ENCODE measurements around the gene PSMF1. TPM values are rescaled to one million over a fixed set of nuclear protein-coding genes. Genes with fewer than 3 reads are reported as not detected.

PSMF1 gene
- total and polyA plus RNA-seq, 2 of the 13 experiments (the other 11 are each of a cell fraction or from before 2014, with no cell fraction given), result 82.5 to 86.0 TPM

DNA sequence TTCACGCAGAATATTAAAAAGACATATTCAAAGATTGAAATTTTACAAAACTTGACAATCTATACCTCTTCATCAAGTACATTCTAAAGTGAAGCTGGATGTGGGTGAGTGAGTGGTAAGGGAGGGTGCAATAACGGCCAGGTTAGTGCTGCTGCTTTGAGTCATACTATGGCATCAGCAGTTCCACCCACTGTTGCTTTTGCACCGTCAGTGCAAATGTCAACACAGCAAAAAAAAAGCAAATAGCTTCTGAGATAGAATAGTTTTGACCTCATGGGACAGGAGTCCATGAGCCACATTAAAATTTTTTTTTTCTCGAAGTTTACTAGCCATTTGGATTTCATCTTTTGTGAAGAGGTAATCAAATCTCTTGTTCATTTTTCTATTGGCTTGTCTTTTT, 31.8 kb downstream of the PSMF1 start (continued):
- TF ChIP-seq NR2F6 (IDR thresholded peaks at IDR 0.05) (peak; percentile 24; the same call in 1 of the 2 replicates), NR2F6 (CRISPR knock-in tag; IDR thresholded peaks at IDR 0.05) (0 out of 2 replicates have a peak, but pooled peaks have one; percentile 15), MAFK (conservative IDR thresholded peaks at IDR 0.05 in 1 of 2, IDR thresholded peaks at IDR 0.05 in 1 of 2; ENCODE audit: low read length in 2 of 2) (peak; percentile 98 to 99), ZNF383 (CRISPR knock-in tag; IDR thresholded peaks at IDR 0.05; ENCODE audit: borderline replicate concordance) (no peak), ZNF33A (CRISPR knock-in tag; IDR thresholded peaks at IDR 0.05; ENCODE audit: borderline replicate concordance) (no peak), PHF21A (CRISPR knock-in tag; IDR thresholded peaks at IDR 0.05) (no peak), ZNF350 (CRISPR knock-in tag; IDR thresholded peaks at IDR 0.05; ENCODE audit: borderline replicate concordance, low read depth) (no peak), ISL2 (CRISPR knock-in tag; IDR thresholded peaks at IDR 0.05) (no peak), ZBTB10 (CRISPR knock-in tag; IDR thresholded peaks at IDR 0.05; ENCODE audit: borderline replicate concordance) (no peak), ZNF446 (CRISPR knock-in tag; IDR thresholded peaks at IDR 0.05) (no peak), ZNF670 (CRISPR knock-in tag; IDR thresholded peaks at IDR 0.05; ENCODE audit: borderline replicate concordance) (no peak), SAP130 (CRISPR knock-in tag; IDR thresholded peaks at IDR 0.05; ENCODE audit: low read depth) (peak; percentile 72), ZNF891 (CRISPR knock-in tag; IDR thresholded peaks at IDR 0.05) (no peak), DDIT3 (CRISPR knock-in tag; IDR thresholded peaks at IDR 0.05) (no peak), RARG (CRISPR knock-in tag; IDR thresholded peaks at IDR 0.05; ENCODE audit: low read depth) (no peak), PHF8 (CRISPR knock-in tag; IDR thresholded peaks at IDR 0.05) (no peak), KDM4B (CRISPR knock-in tag; IDR thresholded peaks at IDR 0.05) (no peak), ZSCAN29 (CRISPR knock-in tag; conservative IDR thresholded peaks at IDR 0.05) (no peak), YY1 (IDR thresholded peaks at IDR 0.05; ENCODE audit: insufficient read depth, insufficient replicate concordance, low read depth, low read length) (no peak), MATR3 (CRISPR knock-in tag; IDR thresholded peaks at IDR 0.05) (no peak), ZNF34 (CRISPR knock-in tag; IDR thresholded peaks at IDR 0.05; ENCODE audit: borderline replicate concordance) (no peak), HCFC1 (IDR thresholded peaks at IDR 0.05; ENCODE audit: low read depth, low read length) (no peak), ATM (IDR thresholded peaks at IDR 0.05; ENCODE audit: borderline replicate concordance) (no peak), AKAP8 (CRISPR knock-in tag; IDR thresholded peaks at IDR 0.05) (no peak), GABPA (IDR thresholded peaks at IDR 0.05; ENCODE audit: low read depth, low read length) (no peak), GABPA (CRISPR knock-in tag; IDR thresholded peaks at IDR 0.05; ENCODE audit: low read depth) (no peak), ZNF121 (CRISPR knock-in tag; IDR thresholded peaks at IDR 0.05) (peak; percentile 85)
- TF ChIP-seq, protein P1, sequence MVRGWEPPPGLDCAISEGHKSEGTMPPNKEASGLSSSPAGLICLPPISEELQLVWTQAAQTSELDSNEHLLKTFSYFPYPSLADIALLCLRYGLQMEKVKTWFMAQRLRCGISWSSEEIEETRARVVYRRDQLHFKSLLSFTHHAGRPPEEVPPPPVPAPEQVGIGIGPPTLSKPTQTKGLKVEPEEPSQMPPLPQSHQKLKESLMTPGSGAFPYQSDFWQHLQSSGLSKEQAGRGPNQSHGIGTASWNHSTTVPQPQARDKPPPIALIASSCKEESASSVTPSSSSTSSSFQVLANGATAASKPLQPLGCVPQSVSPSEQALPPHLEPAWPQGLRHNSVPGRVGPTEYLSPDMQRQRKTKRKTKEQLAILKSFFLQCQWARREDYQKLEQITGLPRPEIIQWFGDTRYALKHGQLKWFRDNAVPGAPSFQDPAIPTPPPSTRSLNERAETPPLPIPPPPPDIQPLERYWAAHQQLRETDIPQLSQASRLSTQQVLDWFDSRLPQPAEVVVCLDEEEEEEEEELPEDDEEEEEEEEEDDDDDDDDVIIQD (CRISPR knock-in tag; IDR thresholded peaks at IDR 0.05; ENCODE audit: low read depth), result peak; percentile 99
- TF ChIP-seq, protein P2, sequence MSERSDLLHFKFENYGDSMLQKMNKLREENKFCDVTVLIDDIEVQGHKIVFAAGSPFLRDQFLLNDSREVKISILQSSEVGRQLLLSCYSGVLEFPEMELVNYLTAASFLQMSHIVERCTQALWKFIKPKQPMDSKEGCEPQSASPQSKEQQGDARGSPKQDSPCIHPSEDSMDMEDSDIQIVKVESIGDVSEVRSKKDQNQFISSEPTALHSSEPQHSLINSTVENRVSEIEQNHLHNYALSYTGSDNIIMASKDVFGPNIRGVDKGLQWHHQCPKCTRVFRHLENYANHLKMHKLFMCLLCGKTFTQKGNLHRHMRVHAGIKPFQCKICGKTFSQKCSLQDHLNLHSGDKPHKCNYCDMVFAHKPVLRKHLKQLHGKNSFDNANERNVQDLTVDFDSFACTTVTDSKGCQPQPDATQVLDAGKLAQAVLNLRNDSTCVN (CRISPR knock-in tag; IDR thresholded peaks at IDR 0.05; ENCODE audit: borderline replicate concordance), result no peak
